GM21619 (cell line): ENCODE measurements around the gene CYB5B.

Source experiments
- ATAC-seq: cut with Tn5 transposase; IDR thresholded peaks from one replicate; pipeline ENCODE4 v1.9.1; 2021; ENCODE audit not compliant: unreplicated experiment

The CYB5B gene

GRCh38 chr16:69514356-69514755 is 89.9 kb downstream of the CYB5B start:
- ATAC-seq: no peak
